Liver (tissue), 9 donors: Measurements from ENCODE around the gene ANXA9. TPM values are rescaled to one million over a fixed set of nuclear protein-coding genes. Genes with fewer than 3 reads are reported as not detected.

Experiments used
- DNase-seq: peaks from one replicate; pipeline ENCODE4 v3.0.0-alpha.2; 2017; ENCODE audit warnings: low spot score
- H3K27ac ChIP-seq, 2 donors: one replicate each; pipeline ENCODE4 v1.7.0; 2013; ENCODE audit warnings: inconsistent platforms in 2 of 2, low read length in 2 of 2, control low read depth in 1 of 2, low read depth in 1 of 2, mild to moderate bottlenecking in 1 of 2
- H3K27me3 ChIP-seq, 4 donors: one replicate each; pipeline versions ENCODE4 v1.6.1 to v1.7.0; 2013; ENCODE audit warnings: low read length in 3 of 4, inconsistent platforms in 1 of 4, mild to moderate bottlenecking in 1 of 4, moderate library complexity in 1 of 4; ENCODE audit not compliant: control insufficient read depth in 4 of 4, insufficient read depth in 4 of 4
- H3K36me3 ChIP-seq, 4 donors: one replicate each; pipeline versions ENCODE4 v1.6.1 to v1.7.0; 2013; ENCODE audit warnings: low read length in 3 of 4, mild to moderate bottlenecking in 3 of 4, low read depth in 1 of 4, moderate library complexity in 1 of 4; ENCODE audit not compliant: control insufficient read depth in 4 of 4, insufficient read depth in 3 of 4
- H3K4me1 ChIP-seq, 4 donors: one replicate each; pipeline versions ENCODE4 v1.6.1 to v1.7.0; 2013; ENCODE audit warnings: low read length in 3 of 4, mild to moderate bottlenecking in 3 of 4, moderate library complexity in 1 of 4; ENCODE audit not compliant: control insufficient read depth in 4 of 4, insufficient read depth in 4 of 4
- H3K4me3 ChIP-seq, 3 donors: one replicate each; pipeline versions ENCODE4 v1.6.1 to v1.7.0; 2013; ENCODE audit warnings: low read length in 3 of 3, control low read depth in 1 of 3, low read depth in 1 of 3, mild to moderate bottlenecking in 1 of 3
- H3K9ac ChIP-seq, 2 donors: one replicate each; pipeline ENCODE4 v1.7.0; 2013; ENCODE audit warnings: low read length in 2 of 2, mild to moderate bottlenecking in 2 of 2, moderate library complexity in 2 of 2, control low read depth in 1 of 2, low read depth in 1 of 2
- H3K9me3 ChIP-seq, 4 donors: one replicate each; pipeline versions ENCODE4 v1.6.1 to v1.7.0; 2013; ENCODE audit warnings: low read length in 3 of 4; ENCODE audit not compliant: control insufficient read depth in 4 of 4
- ATF3 ChIP-seq: IDR thresholded peaks from 2 replicates; pipeline ENCODE4 v1.6.1; 2016; ENCODE audit warnings: antibody characterized with exemption
- EGR1 ChIP-seq, 2 donors: IDR thresholded peaks; 2 replicates each; pipeline ENCODE4 v1.6.1; 2016 to 2018; ENCODE audit warnings: antibody characterized with exemption in 2 of 2, low read depth in 2 of 2
- FOXA1 ChIP-seq: IDR thresholded peaks from 2 replicates; pipeline ENCODE4 v1.6.1; 2016; ENCODE audit warnings: antibody characterized with exemption
- GABPA ChIP-seq, 2 donors: IDR thresholded peaks in 1 of 2; conservative IDR thresholded peaks in 1 of 2; 2 replicates each; pipeline ENCODE4 v1.6.1; 2016; ENCODE audit warnings: antibody characterized with exemption in 2 of 2, mild to moderate bottlenecking in 1 of 2, moderate library complexity in 1 of 2
- HNF4A ChIP-seq, 2 donors: conservative IDR thresholded peaks; 2 replicates each; pipeline ENCODE4 v1.6.1; 2016; ENCODE audit warnings: antibody characterized with exemption in 2 of 2, mild to moderate bottlenecking in 2 of 2
- HNF4G ChIP-seq: IDR thresholded peaks from 2 replicates; pipeline ENCODE4 v1.6.1; 2016; ENCODE audit warnings: antibody characterized with exemption
- JUND ChIP-seq, 2 donors: IDR thresholded peaks; 2 replicates each; pipeline ENCODE4 v1.6.1; 2016; ENCODE audit warnings: antibody characterized with exemption in 2 of 2
- MAX ChIP-seq: IDR thresholded peaks from 2 replicates; pipeline ENCODE4 v1.6.1; 2016; ENCODE audit warnings: antibody characterized with exemption
- NR2F2 ChIP-seq: IDR thresholded peaks from 2 replicates; pipeline ENCODE4 v1.6.1; 2016; ENCODE audit warnings: antibody characterized with exemption
- RAD21 ChIP-seq, 2 donors: IDR thresholded peaks; 2 replicates each; pipeline ENCODE4 v1.6.1; 2016; ENCODE audit warnings: antibody characterized with exemption in 2 of 2, mild to moderate bottlenecking in 2 of 2
- RXRA ChIP-seq, 2 donors: IDR thresholded peaks; 2 replicates each; pipeline ENCODE4 v1.6.1; 2017 to 2018; ENCODE audit warnings: antibody characterized with exemption in 2 of 2, mild to moderate bottlenecking in 1 of 2
- SP1 ChIP-seq: IDR thresholded peaks from 2 replicates; pipeline ENCODE4 v1.6.1; 2018; ENCODE audit warnings: antibody characterized with exemption, mild to moderate bottlenecking
- YY1 ChIP-seq: IDR thresholded peaks from 2 replicates; pipeline ENCODE4 v1.6.1; 2016; ENCODE audit warnings: antibody characterized with exemption, mild to moderate bottlenecking
- WGBS: extraction: QIAGEN DNeasy Blood & Tissue Kit; methylation state at CpG from one replicate; pipeline ENCODE4 v1.1.7; 2013; 5-methylcytosine and 5-hydroxymethylcytosine counted together
- polyA plus RNA-seq, 2 donors: library from polyadenylated mRNA; stranded (reverse) in 1 of 2; unstranded in 1 of 2; fragments of 200-250 nt in 1 of 2; fragments of >200 nt in 1 of 2; fragmentation: Nextera tagmentation in 1 of 2; extraction: Ambion mirVana in 1 of 2; gene quantifications; one replicate each; pipeline versions ENCODE4 v1.2.1 to v1.2.3, GENCODE V29; 2013 to 2015
- total RNA-seq, 2 donors: library from RNA; depleted of rRNA; stranded (reverse); fragments of >200 nt; gene quantifications; one replicate each; pipeline ENCODE4 v1.2.3, GENCODE V29; 2014
- TF ChIP-seq, protein P1 (sequence below): IDR thresholded peaks from 2 replicates; pipeline ENCODE4 v1.6.1; 2016; ENCODE audit warnings: antibody characterized with exemption, mild to moderate bottlenecking
- TF ChIP-seq, protein P2 (sequence below): fragments of 150-350 bp; IDR thresholded peaks from 2 replicates; pipeline ENCODE4 v1.5.1; 2017; ENCODE audit warnings: improper control_type of control experiment, low read depth, low read length; ENCODE audit not compliant: missing input control
- TF ChIP-seq, protein P3 (sequence below): IDR thresholded peaks from 2 replicates; pipeline ENCODE4 v1.6.1; 2016; ENCODE audit warnings: antibody characterized with exemption
- donor health status: healthy.
- donor health status: healthy.
- donor health status: healthy.
- donor health status: healthy.
- donor health status: healthy.

Gene ANXA9
- total and polyA plus RNA-seq, 4 donors, result 7.5 to 24.0 (median 17.0) TPM

- TF ChIP-seq ATF3 (no peak), NR2F2 (no peak)
These were observed 27.7 kb downstream of the ANXA9 start (continued) for GRCh38 chr1:151009674-151010345.

DNA sequence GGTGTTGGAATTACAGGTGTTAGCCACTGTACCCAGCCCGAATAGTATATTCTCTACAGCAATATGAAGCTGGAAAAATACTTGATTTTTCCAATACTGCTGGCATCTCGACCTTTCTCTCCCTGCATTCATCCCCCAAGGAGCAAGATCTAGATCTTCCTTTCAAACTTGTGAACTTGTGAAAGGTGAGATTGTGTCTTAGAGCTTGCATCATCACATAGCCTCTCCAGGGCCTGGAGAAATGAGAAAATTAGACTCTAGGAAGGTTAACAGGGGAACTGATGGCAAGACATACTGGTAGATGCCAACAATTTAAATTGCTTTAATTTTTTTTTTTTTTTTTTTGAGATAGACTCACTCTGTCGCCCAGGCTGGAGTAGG, 28.2 kb downstream of the ANXA9 start:
- Histone ChIP-seq H3K4me3 (no peak overlapping the region), H3K27ac (no peak overlapping the region), H3K36me3 (no peaks in the 10 kb centered on the region), H3K9me3 (no peaks in the 10 kb centered on the region), H3K27me3 (no peaks in the 10 kb centered on the region), H3K9ac (no peak overlapping the region), H3K4me1 (peaks cover 15 to 71% (median 57%) of the 10 kb centered on the region in 4 donors)
- 94% methylated on average over 3 of the region's 3 CpGs for WGBS
- DNase-seq, result no peak
- no peak for TF ChIP-seq ATF3
- TF ChIP-seq EGR1 (IDR thresholded peaks at IDR 0.05; ENCODE audit: low read depth in 2 of 2), result no peak
- no peak for TF ChIP-seq RXRA (IDR thresholded peaks at IDR 0.05)
- no peak for TF ChIP-seq SP1
- TF ChIP-seq, protein P1, sequence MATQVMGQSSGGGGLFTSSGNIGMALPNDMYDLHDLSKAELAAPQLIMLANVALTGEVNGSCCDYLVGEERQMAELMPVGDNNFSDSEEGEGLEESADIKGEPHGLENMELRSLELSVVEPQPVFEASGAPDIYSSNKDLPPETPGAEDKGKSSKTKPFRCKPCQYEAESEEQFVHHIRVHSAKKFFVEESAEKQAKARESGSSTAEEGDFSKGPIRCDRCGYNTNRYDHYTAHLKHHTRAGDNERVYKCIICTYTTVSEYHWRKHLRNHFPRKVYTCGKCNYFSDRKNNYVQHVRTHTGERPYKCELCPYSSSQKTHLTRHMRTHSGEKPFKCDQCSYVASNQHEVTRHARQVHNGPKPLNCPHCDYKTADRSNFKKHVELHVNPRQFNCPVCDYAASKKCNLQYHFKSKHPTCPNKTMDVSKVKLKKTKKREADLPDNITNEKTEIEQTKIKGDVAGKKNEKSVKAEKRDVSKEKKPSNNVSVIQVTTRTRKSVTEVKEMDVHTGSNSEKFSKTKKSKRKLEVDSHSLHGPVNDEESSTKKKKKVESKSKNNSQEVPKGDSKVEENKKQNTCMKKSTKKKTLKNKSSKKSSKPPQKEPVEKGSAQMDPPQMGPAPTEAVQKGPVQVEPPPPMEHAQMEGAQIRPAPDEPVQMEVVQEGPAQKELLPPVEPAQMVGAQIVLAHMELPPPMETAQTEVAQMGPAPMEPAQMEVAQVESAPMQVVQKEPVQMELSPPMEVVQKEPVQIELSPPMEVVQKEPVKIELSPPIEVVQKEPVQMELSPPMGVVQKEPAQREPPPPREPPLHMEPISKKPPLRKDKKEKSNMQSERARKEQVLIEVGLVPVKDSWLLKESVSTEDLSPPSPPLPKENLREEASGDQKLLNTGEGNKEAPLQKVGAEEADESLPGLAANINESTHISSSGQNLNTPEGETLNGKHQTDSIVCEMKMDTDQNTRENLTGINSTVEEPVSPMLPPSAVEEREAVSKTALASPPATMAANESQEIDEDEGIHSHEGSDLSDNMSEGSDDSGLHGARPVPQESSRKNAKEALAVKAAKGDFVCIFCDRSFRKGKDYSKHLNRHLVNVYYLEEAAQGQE, result no peak
- TF ChIP-seq RAD21 (IDR thresholded peaks at IDR 0.05), result no peak
- no peak for TF ChIP-seq FOXA1
- no peak for TF ChIP-seq NR2F2
- no peak for TF ChIP-seq HNF4G
- no peak for TF ChIP-seq GABPA (IDR thresholded peaks at IDR 0.05 in 1 of 2, conservative IDR thresholded peaks at IDR 0.05 in 1 of 2)
- TF ChIP-seq MAX, result no peak
- TF ChIP-seq, protein P2, sequence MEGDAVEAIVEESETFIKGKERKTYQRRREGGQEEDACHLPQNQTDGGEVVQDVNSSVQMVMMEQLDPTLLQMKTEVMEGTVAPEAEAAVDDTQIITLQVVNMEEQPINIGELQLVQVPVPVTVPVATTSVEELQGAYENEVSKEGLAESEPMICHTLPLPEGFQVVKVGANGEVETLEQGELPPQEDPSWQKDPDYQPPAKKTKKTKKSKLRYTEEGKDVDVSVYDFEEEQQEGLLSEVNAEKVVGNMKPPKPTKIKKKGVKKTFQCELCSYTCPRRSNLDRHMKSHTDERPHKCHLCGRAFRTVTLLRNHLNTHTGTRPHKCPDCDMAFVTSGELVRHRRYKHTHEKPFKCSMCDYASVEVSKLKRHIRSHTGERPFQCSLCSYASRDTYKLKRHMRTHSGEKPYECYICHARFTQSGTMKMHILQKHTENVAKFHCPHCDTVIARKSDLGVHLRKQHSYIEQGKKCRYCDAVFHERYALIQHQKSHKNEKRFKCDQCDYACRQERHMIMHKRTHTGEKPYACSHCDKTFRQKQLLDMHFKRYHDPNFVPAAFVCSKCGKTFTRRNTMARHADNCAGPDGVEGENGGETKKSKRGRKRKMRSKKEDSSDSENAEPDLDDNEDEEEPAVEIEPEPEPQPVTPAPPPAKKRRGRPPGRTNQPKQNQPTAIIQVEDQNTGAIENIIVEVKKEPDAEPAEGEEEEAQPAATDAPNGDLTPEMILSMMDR, result no peak
- TF ChIP-seq, protein P3, sequence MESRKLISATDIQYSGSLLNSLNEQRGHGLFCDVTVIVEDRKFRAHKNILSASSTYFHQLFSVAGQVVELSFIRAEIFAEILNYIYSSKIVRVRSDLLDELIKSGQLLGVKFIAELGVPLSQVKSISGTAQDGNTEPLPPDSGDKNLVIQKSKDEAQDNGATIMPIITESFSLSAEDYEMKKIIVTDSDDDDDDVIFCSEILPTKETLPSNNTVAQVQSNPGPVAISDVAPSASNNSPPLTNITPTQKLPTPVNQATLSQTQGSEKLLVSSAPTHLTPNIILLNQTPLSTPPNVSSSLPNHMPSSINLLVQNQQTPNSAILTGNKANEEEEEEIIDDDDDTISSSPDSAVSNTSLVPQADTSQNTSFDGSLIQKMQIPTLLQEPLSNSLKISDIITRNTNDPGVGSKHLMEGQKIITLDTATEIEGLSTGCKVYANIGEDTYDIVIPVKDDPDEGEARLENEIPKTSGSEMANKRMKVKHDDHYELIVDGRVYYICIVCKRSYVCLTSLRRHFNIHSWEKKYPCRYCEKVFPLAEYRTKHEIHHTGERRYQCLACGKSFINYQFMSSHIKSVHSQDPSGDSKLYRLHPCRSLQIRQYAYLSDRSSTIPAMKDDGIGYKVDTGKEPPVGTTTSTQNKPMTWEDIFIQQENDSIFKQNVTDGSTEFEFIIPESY, result no peak
- TF ChIP-seq JUND (IDR thresholded peaks at IDR 0.05), result no peak
- TF ChIP-seq HNF4A (conservative IDR thresholded peaks at IDR 0.05), result no peak
- TF ChIP-seq YY1, result no peak
